Right hindlimb (tissue), 1 donor: Measurements from ENCODE around the gene RSPH10B2.
"Not testable (repeated sequence)": the region's sequence is repeated elsewhere in the genome, so short reads cannot be mapped to it uniquely, and the experiment has no call there.

ENCODE experiments used
- DNase-seq: peaks from one replicate; pipeline ENCODE4 v3.0.0-alpha.2; 2018

RSPH10B2 gene

GRCh38 chr7:6792113-6792872, 38.4 kb downstream of the RSPH10B2 start:
- not testable (repeated sequence) for DNase-seq

DNA sequence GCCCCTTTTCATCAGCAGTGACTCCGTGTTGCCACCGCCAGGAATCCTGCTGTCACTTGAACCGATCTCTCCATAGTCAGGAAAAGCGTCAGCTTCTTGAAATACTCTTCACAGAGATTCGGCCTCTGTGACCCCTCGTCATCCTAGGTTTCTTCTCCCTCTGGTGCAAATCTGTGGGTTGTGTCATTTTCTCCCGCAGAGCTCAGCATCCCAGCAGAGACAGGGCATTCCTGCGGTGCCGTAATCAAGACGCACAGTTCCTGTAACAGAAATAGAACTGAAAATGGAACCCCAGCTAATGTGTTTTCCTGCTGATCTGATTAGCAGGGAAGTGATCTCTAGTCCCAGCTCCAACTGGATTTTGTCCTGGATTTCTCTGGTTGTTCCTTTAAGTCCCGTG, 40.4 kb downstream of the RSPH10B2 start:
- not testable (repeated sequence) for DNase-seq

GRCh38 chr7:6797218-6797617, 43.3 kb downstream of the RSPH10B2 start:
- not testable (repeated sequence) for DNase-seq

DNA sequence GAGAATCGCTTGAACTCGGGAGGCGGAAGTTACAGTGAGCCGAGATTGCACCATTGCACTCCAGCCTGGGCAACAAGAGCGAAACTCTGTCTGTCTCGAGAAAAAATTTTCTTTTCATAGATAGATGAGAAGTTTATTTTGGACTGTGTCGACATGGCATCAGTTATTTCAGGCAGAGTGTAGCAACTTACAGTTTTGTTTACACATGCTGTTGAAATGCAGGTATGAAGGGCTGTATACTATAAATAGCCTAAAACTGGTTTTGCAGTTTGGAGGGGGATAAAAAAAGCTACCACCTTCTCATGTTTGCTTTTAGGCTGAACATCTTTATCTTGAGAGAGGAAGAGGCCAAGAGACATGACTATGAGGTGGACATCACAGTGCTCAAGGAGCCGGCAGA, 44.1 kb downstream of the RSPH10B2 start:
- DNase-seq: not testable (repeated sequence)

DNA sequence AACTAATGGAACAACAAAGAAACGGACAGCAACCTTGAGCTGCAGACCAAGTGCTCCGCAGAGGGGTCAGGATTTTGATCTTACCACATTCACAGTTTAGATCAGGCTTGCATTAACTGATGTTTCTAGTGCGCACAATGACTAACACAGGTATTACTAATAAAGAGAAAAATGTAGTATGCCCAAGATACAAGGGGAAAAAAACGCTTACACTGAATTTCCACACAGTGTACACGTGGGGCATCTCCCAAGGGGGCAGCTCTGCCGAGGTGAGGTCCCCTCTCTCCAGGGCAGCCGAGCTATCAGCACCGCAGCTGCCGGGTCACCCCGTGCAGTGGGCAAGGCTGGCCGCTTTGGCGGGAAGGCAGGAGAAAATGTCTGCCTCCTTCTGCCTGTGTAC, 46.0 kb downstream of the RSPH10B2 start:
- DNase-seq: not testable (repeated sequence)

DNA sequence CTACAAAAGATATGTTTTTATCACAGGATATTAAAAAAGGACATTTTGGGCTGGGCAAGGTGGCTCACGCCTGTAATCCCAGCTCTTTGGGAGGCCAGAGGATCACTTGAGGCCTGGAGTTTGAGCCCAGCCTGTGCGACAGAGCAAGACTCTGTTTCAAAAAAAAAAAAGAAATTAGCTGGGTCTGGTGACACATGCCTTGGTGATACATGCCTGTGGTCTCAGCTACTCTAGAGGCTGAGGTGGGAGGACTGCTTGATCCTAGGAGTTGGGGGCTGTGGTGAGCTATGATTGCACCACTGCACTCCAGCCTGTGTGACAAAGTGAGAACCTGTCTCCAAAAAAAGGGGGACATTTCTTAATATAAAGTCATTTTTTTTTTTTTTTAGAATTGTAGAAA, 46.4 kb downstream of the RSPH10B2 start:
- DNase-seq: not testable (repeated sequence)

GRCh38 chr7:6807393-6807918, 53.6 kb downstream of the RSPH10B2 start:
- DNase-seq: not testable (repeated sequence)

DNA sequence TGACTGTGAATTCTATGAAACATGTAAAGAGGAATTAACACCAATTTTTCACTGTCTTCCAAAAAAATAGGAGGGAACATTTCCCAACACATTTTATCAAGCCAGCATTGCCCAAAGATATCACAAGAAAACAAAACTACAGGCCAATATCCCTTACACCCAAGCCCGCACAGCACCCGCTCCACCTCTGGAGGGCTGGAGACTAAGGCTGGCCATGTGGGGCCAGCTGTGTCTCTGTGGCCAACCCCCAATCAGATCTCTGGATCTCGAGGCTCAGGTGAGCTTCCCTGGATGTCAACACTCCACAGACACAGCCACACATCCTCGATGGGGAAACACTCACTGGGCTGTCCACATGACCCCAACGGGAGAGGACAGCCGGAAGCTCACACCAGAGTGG, 54.1 kb downstream of the RSPH10B2 start:
- DNase-seq: not testable (repeated sequence)

DNA sequence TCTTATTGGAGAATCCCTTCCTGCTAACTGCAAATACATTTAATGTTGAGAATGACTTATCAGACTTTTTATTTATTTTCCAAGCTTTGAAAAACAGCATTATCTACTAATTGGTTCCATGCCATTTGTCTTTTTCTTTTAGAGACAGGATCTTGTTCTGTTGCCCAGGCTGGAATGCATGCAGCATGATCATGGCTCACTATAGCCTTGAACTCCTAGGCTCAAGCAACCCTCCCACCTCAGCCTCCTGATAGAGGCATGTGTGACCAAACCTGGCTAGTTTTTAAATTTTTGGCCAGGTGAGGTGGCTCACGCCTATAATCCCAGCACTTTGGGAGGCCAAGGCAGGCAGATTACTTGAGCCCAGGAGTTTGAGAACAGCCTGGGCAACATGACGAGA, 59.1 kb downstream of the RSPH10B2 start:
- not testable (repeated sequence) for DNase-seq

DNA sequence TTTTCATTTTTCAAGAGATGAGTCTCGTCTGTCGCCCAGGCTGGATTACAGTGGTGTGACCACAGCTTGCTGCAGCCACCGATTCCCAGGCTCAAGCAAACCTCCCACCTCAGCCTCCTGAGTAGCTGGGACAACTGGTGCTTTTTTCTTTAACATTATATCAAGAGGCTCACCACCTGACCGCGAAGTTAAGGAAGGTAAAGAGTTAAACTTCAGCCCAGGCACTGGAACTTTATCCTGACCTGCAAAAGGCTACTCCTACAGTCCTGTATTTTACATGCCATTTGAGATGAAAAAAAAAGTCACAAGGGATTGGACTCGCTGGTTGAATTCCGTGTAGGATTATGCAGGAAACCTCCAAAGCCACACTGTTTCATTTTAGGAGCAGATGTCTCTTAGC, 61.6 kb downstream of the RSPH10B2 start:
- DNase-seq: not testable (repeated sequence)

GRCh38 chr7:6821622-6822021, 67.7 kb downstream of the RSPH10B2 start:
- not testable (repeated sequence) for DNase-seq

DNA sequence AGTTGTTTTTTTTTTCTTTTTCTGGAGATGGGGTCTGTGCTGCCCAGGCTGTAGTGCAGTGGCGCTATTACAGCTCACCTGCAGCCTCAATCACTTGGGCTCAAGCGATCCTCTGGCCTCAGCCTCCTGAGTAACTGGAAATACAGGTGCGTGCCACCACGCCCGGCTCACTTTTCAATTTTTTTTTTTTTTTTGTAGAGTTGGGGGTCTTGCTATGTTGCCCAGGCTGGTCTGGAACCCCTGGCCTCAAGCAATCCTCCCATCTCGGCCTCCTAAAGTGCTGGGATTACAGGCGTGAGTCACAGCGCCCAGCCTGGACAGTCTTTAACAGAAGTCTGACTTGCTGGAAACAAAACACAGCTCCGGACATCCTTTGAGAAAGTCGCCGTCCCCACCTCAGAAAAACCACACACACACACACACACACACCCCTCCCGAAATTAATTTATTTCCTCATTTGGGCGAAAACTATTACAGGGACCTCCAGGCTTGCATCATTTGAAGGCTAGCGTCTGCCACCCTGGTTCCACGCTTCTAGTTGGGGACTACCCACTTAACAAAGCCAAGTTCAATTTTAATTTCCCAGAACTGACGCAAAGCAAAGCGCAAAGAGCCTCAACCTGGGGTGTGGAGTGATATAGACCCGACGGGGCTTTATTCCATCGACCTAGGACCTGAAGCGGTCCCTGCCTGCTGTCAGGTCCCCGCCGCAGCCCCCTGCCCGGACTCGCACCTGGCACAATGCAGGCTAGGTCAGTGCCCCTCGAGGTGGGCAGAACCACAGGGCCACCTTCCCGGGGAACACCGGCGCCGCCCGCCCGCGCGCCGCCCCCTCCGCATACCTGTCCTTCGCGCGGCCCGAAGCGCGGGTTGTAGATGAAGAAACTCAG, 71.6 kb downstream of the RSPH10B2 start:
- DNase-seq: not testable (repeated sequence)

DNA sequence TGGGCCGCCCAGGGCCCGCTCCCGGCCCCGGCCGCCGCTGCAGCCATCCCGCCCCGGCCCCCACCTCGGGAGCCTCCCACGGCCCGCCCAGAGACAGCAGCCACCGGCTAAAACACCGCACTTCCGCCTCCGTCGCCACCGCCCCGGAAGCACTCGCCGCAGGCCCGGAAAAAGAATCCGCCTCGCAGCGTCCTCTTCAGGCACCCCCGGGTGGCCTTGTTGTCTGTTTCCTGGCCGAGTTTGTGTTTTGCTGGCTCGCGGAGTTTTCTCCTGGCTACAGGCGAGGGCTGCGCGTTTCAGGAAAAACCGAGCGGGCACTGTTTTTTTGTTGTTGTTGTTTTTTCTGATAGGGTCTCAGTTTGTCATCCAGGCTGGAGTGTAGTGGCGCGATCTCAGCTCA, 72.2 kb downstream of the RSPH10B2 start, which contains the start of gene CCZ1B:
Gene CCZ1B (minus strand): TSS at position 125 of the 400 bp plus-strand sequence. CDS start 78 bp downstream, at position 47.
- peak; percentile 89 for DNase-seq

- peak; percentile 14 for DNase-seq
Observed at GRCh38 chr7:6827180-6827579, 73.3 kb downstream of the RSPH10B2 start.

DNA sequence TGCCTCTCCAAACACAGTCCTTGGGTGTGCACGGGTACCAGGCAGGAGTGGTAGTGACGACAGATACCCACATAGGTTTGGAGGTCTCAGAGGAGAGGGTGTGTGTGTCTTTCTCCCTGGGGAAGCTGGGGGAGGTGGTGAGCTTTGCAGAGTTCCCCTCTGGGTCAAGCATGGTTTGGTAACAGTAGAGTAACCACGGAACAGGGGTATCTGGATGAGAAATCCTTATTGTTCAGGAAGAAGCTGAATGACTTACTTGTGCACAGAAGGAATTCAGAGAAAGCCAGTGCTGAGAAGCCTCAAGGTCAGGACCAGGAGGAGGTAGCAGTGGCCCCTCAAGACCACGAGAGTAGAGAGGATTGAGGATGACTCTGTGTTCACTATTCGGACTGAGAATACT, 75.7 kb downstream of the RSPH10B2 start:
- not testable (repeated sequence) for DNase-seq

GRCh38 chr7:6830026-6830425, 76.1 kb downstream of the RSPH10B2 start:
- not testable (repeated sequence) for DNase-seq

DNA sequence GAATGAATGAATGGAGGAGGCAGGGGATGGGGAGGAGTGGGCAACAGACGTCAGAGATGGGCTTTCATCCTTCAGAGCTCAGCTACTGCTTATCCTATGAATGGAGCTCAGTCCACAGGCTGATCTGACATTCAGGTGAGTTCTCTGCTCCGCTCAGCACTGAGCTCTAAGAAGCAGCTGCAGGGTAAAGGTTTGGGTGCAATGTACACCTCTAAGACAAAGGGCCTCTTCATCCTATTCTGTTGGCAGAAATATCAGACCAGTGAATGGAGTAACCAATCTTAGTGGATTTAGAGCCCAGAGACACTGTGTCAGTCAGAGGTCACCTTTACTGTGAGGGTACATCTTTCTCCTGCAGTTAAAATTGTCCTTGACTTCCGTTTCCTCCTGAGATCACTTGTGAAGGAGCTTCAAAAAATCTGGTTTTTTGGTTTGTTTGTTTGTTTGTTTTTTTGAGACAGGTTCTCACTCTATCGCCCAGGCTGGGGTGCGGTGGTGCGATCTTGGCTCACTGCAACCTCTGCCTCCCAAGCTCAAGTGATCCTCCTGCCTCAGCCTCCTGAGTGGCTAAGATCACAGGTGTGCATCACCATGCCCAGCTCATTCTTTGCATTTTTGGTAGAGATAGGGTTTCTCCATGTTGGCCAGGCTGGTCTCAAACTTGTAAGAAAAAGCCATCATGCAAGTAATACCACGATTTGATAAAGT, 77.3 kb downstream of the RSPH10B2 start:
- no peak for DNase-seq

DNA sequence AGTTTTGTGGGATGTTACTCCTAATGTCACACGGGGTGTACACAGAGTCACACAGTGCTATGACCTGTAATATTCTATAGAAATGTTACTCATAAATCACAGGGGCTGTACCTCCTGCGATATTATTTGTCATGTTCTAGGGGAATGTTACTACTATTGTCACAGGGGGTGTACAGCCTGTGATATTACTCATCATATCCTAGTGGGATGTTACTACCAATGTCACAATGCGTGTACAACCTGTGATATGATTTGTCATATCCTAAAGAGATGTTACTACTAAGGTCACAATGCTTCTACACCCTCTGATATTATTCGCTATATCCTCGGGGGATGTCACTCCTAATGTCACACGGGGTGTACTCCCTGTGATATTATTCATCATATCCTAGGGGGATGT, 79.7 kb downstream of the RSPH10B2 start:
- DNase-seq: no peak

DNA sequence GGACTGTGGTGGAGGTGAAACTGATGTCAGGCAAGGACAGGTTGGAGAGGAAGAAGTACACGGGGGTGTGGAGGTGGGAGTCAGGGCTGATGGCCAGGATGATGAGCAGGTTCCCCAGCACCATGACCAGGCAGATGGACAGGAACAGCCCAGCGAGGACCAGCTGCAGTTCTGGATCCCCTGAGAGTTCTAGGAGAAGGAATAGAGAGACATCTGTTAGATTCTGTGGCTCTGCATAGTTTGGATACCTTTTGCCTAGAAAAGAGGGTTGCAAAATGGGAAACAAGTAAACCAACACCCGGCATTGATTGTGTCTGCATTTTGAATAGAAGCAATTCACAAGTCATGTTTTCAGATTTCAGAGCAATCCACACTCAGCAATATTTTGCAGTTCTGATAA, 81.6 kb downstream of the RSPH10B2 start:
- not testable (repeated sequence) for DNase-seq

GRCh38 chr7:6837081-6837480, 83.2 kb downstream of the RSPH10B2 start:
- not testable (repeated sequence) for DNase-seq

DNA sequence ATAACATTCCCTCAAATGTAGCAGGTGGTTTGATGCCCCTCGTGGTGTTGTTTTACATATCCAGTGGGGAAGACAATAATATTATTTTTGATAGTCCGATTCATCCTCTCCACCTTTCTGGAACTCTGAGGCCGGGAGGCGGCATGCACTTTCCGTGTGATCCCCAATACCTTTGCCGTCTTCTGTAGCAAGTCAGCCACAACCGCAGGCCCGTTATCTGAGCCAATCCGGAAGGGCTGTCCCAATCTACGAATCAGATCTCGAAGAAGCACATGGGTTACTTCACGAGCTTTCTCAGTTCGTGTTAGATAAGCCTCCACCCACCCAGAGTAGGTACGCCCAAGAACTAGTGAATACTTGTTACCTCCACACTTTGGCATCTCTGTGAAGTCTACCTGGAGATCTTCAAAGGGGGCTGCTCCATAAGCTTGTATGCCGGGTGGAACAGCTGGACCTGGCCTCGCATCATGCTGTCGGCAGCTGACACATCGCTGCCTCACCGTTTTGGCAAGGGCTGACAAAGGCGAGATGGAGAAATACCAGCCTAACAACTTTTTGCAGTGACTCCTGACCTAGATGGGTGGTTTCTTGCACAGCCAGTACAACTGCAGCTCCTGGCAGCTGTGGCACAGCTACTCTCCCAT, 88.5 kb downstream of the RSPH10B2 start:
- not testable (repeated sequence) for DNase-seq

DNA sequence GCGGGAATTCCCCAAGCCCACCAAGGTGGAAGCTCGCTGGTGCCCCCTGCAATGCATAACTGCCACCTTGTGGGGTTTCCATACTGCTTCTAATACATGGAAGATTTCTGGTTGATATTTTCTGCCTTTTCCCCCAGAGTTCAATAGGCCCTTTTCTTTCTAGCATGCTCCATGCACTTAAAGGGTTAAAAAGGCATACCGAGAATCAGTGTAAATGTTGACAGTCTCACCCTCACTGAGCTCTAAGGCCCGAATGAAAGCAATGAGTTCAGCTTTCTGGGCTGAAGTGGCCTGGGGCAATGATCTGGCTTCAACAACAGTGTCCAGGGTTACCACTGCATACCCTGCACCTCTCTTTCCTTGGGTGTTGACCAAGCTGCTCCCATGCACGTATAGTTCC, 89.2 kb downstream of the RSPH10B2 start:
- not testable (repeated sequence) for DNase-seq
